Measurements from ENCODE around the gene LDLRAD4.

The LDLRAD4 gene

GRCh38 chr18:13186687-13187086 is 31.9 kb upstream of the LDLRAD4 start:
- DNase-seq (ENCODE audit: insufficient read length, low spot score): no peak
- no peak for TF ChIP-seq POLR2A (IDR thresholded peaks at IDR 0.05; ENCODE audit: low read depth, low read length)
- FAIRE-seq: no peak

- no peak for FAIRE-seq
- TF ChIP-seq POLR2A (IDR thresholded peaks at IDR 0.05; ENCODE audit: low read depth, low read length): no peak
Measured at GRCh38 chr18:13187498-13187897, 31.1 kb upstream of the LDLRAD4 start.

DNA sequence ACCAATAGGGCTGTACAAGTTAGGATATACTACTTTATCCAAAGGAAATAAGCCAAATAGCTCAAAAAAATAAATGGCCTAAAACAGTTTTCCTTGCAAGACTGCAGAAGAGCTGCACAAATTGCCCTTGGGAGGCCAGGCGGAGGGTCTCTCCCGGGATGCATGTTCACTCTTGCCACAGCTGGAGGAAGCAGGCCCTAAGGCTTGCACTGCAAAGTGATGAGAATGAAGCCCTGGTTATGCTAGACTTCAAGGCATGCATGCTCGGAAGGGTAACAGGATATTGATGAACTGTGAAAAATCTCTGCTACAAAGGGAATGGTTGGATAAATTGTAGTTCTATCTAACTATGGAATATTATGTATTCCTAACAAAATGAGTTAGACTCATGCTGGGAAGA is 27.5 kb upstream of the LDLRAD4 start:
- DNase-seq (ENCODE audit: insufficient read length, low spot score) (no peak), FAIRE-seq (no peak)
- no peak for TF ChIP-seq POLR2A (IDR thresholded peaks at IDR 0.05; ENCODE audit: low read depth, low read length)

More at GRCh38 chr18:13187498-13187897, 31.1 kb upstream of the LDLRAD4 start:
- no peak for DNase-seq (ENCODE audit: insufficient read length, low spot score)

DNA sequence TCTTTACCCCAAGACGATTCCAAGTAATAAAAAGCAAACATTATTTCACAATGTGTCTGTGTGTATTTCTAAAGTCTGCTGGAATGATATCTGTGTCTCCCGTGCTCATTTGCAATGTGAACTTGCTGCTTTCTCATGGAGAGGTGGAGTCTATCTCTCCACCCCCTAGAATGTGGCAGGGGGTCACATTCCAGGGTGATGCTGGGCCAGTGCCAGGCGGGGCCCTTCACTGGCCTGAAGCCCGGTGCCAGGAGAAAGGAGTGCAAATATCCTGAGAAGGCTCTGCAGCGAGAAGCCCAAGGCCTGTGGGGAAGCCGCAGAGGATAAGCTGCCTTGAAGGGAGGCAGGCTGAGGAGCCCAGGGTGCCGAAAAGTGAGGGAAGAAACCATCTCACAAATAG is 26.8 kb upstream of the LDLRAD4 start:
- FAIRE-seq: no peak
- no peak for TF ChIP-seq POLR2A (IDR thresholded peaks at IDR 0.05; ENCODE audit: low read depth, low read length)
- no peak for DNase-seq (ENCODE audit: insufficient read length, low spot score)

GRCh38 chr18:13192970-13193369 is 25.6 kb upstream of the LDLRAD4 start:
- no peak for TF ChIP-seq POLR2A (IDR thresholded peaks at IDR 0.05; ENCODE audit: low read depth, low read length)
- DNase-seq (ENCODE audit: insufficient read length, low spot score) (no peak), FAIRE-seq (no peak)

DNA sequence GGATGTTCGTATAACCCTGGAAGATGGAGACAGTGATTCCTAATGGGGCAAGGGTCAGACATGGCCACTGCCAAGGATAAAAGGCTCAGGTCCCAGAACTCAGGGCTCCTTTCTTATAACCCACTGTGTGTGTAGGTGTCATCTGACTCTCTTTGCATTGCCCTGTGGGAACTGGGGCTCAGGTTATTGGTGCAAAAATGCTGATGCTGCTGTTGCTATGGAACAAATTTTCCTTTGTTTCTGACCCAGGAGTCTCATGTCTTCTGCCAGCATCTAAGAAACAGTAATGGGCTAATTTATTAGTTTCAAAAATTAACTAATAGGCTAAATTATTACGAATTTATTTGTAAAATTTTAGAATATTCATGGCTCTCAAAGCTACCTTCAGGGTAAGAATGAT is 24.3 kb upstream of the LDLRAD4 start:
- FAIRE-seq (no peak), DNase-seq (ENCODE audit: insufficient read length, low spot score) (no peak)
- no peak for TF ChIP-seq POLR2A (IDR thresholded peaks at IDR 0.05; ENCODE audit: low read depth, low read length)

- no peak for TF ChIP-seq POLR2A (IDR thresholded peaks at IDR 0.05; ENCODE audit: low read depth, low read length)
- DNase-seq (ENCODE audit: insufficient read length, low spot score) (no peak), FAIRE-seq (no peak)
Measured at GRCh38 chr18:13198701-13199100, 19.9 kb upstream of the LDLRAD4 start.

GRCh38 chr18:13199169-13199568 is 19.4 kb upstream of the LDLRAD4 start:
- no peak for FAIRE-seq
- TF ChIP-seq POLR2A (IDR thresholded peaks at IDR 0.05; ENCODE audit: low read depth, low read length): no peak
- DNase-seq (ENCODE audit: insufficient read length, low spot score): no peak

GRCh38 chr18:13201292-13201691 is 17.3 kb upstream of the LDLRAD4 start:
- no peak for FAIRE-seq
- no peak for DNase-seq (ENCODE audit: insufficient read length, low spot score)
- TF ChIP-seq POLR2A (IDR thresholded peaks at IDR 0.05; ENCODE audit: low read depth, low read length): no peak

DNA sequence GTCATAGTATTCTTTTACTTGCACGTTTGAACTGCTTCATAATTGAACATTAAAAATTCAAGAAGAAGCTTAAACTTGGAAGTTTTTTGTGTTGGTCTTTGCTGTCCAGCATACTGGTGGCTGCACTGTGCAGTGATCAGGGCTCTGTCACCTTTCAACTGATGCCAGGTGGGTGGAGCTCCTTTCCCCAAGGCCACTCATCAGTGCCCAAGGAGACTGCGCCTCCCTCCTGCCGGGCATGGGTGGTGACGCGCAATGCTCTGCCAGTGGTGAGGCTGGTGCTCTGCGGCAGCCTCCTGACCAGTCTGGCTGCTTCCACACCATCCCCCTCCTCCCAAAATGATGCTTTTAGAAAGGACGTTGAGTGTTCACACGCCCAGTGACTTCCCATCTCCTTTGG is 16.0 kb upstream of the LDLRAD4 start:
- no peak for TF ChIP-seq POLR2A (IDR thresholded peaks at IDR 0.05; ENCODE audit: low read depth, low read length)
- DNase-seq (ENCODE audit: insufficient read length, low spot score) (no peak), FAIRE-seq (no peak)

GRCh38 chr18:13206301-13206700 is 12.3 kb upstream of the LDLRAD4 start:
- FAIRE-seq (no peak), DNase-seq (ENCODE audit: insufficient read length, low spot score) (no peak)
- TF ChIP-seq POLR2A (IDR thresholded peaks at IDR 0.05; ENCODE audit: low read depth, low read length): no peak

GRCh38 chr18:13207294-13207693 is 11.3 kb upstream of the LDLRAD4 start:
- TF ChIP-seq POLR2A (IDR thresholded peaks at IDR 0.05; ENCODE audit: low read depth, low read length): no peak
- FAIRE-seq (no peak), DNase-seq (ENCODE audit: insufficient read length, low spot score) (no peak)

DNA sequence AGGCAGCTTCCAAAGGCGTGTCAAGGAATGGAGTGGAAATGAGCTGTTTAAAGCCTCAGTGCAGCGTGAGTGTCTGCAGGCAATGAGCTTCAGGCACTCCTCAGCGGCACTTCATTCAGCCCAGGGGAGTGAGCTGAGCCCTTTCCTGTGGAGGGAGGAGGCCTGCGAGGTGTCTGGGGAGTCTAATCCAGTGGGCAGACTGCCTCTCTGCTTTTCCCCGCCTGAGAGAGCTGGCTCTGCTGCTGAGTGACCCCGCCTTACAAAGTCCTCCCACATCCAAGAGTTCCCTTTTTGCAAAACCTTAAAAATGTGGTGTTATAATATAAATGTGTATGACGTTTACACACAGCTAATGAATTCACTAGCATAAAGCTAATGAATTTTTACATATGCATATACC is 7.0 kb upstream of the LDLRAD4 start:
- no peak for FAIRE-seq
- TF ChIP-seq POLR2A (IDR thresholded peaks at IDR 0.05; ENCODE audit: low read depth, low read length): no peak
- DNase-seq (ENCODE audit: insufficient read length, low spot score): no peak

GRCh38 chr18:13213036-13213795 is 5.3 kb upstream of the LDLRAD4 start:
- no peak for TF ChIP-seq POLR2A (IDR thresholded peaks at IDR 0.05; ENCODE audit: low read depth, low read length)
- FAIRE-seq (no peak), DNase-seq (ENCODE audit: insufficient read length, low spot score) (no peak)

GRCh38 chr18:13214609-13215008 is 4.0 kb upstream of the LDLRAD4 start:
- no peak for FAIRE-seq
- no peak for TF ChIP-seq POLR2A (IDR thresholded peaks at IDR 0.05; ENCODE audit: low read depth, low read length)
- DNase-seq (ENCODE audit: insufficient read length, low spot score): no peak

Measured in H54 (cell line).